ENCODE data around the gene PARVG.

The PARVG gene

DNA sequence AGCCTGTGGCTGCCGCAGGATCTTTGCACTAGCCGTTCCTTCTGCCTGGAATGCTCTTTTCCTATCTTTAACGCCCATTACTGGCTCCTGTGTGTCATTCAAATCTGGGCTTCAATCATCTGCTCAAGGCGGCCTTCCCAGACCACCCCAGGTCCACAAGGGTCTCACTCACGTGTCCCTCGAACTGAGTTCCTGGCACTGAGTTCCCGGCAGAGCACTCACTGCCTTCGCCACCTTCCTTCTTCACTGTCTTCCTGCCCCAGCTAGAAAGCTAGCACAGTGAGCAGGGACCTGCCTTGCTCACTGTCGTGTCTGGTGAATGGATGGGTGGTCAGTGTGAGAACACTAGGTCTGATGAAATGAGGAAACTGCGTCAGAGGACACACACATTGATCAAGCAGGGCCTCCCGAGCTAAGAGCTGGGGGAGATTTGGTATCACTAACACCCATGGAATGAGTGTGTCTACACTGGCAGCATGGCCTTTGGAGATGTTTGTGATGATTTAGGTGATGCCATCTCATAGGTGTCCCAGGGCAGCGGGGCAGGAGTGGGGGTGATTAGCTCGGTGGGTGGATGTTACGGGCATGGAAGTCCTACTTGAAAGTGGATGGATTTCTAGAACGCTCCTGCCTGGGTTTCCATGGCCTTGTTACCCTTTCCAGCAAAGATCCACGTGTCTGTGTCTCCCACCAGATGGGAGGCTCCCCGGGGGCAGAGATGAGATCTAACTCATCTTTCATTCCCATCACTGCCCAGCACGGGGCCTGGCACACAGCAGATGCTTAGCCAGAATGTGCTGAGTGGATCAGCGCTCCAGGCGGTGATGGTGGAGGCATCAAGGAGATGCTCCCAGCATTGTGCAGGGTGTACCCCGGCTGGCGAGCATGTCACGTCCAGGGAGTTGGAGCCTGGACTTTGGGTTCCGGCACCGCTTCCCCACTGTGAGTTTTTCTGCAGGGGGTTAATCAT lies 67.5 kb downstream of the PARVG start:
- no peak for DNase-seq

DNA sequence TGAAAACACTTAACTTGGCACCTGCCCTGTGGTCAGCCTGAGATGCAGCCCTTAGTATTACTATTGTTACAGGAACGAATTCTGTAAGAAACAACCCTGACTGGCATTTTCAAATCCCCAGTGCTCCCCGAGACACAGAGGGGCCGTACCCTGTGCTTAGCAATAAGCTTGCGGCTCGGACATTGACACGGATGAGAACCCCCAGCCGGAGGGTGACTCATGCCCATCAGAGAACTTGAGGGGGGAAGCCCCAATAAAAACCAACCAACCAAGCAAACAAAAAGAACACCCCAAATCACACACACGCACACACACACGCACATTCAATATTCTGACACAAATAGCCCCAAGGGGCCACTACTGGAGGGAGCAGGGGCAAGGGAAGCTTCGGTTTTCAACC lies 68.2 kb downstream of the PARVG start:
- no peak for DNase-seq

DNA sequence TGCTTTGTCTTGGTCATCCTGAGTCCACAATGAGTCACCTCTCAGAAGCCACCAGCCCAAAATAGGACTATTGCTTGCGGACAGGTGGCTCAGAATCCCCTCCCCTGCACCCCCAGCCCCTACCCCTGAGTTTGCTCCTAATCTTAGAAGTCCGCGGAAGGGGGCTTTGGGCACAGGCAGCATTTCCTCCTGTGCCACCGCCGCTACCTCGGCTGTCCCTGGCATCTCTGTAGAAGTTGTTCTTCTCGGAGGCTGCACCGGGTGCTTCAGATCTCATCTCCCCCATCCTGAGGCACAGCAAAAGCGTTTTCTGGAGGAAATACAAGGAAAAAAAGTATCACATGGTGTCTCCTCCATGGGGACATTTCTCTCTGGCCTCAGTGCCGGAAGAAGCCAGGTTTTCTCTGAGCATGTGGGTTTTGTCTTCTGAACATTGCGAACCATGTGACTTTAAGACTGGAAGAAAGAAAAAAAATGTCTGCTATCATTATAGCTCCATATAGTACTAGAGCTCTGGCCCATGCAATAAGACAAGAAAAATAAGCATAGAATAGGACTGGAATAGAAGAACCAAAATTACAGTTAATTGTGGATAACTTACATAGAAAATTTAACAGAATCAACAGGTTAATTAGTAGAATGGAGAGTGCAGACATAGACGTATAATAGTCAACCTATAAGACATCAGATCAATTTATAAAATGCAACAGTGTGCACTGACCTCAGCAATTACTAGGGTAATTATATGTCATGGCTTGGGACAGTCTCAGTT lies 68.8 kb downstream of the PARVG start:
- DNase-seq: no peak

DNA sequence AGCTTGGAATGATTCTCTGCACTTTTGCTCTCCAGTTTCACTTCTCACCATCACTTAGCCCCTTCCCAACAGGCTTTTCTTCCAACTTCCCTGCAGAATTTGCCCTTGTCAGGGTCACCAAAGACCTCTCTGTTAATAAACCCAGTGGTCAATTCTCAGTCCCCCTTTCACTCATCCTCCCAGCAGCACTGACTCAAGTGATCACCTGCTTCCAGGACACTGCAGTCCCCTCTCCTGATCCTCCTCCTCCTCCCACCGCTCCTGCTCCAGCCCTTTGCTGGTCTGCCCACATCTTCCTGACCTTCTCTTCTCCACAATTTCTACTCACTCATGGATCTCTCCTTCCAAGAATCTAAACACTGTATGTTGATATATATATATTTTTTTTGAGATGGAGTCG lies 74.1 kb downstream of the PARVG start:
- DNase-seq: no peak

DNA sequence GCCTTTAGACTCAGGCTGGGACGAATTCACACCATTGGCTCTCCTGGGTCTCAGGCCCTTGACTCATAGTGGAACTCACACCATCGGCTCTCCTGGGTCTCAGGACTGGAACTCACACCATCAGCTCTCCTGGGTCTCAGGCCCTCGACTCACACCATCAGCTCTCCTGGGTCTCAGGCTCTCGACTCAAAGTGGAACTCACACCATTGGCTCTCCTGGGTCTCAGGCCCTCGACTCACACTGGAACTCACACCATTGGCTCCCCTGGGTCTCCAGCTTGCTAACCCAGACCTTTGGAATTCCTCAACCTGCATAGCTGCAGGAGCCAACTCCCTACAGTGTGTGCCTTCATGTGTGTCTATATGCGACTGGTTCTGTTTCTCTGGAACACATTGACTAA lies 75.4 kb downstream of the PARVG start:
- no peak for DNase-seq

- no peak for DNase-seq
These were observed 76.1 kb downstream of the PARVG start for GRCh38 chr22:44256556-44257485.
